DND-41 (cell line): ENCODE measurements around the gene LCE1F.

Experiments
- EZH2 ChIP-seq: IDR thresholded peaks from 3 replicates; pipeline ENCODE4 v1.6.1; 2012; ENCODE audit warnings: borderline replicate concordance, low read depth, mild to moderate bottlenecking, moderate library complexity, low read length, inconsistent platforms; ENCODE audit not compliant: severe bottlenecking
- TF ChIP-seq, protein P1 (sequence below): IDR thresholded peaks from 2 replicates; pipeline ENCODE4 v1.5.1; 2012; ENCODE audit warnings: borderline replicate concordance, low read length, moderate library complexity, mild to moderate bottlenecking; ENCODE audit not compliant: poor library complexity, severe bottlenecking; ENCODE audit errors: extremely low read depth

GRCh38 chr1:152739841-152740240 is 35.1 kb upstream of the LCE1F start:
- TF ChIP-seq, protein P1, sequence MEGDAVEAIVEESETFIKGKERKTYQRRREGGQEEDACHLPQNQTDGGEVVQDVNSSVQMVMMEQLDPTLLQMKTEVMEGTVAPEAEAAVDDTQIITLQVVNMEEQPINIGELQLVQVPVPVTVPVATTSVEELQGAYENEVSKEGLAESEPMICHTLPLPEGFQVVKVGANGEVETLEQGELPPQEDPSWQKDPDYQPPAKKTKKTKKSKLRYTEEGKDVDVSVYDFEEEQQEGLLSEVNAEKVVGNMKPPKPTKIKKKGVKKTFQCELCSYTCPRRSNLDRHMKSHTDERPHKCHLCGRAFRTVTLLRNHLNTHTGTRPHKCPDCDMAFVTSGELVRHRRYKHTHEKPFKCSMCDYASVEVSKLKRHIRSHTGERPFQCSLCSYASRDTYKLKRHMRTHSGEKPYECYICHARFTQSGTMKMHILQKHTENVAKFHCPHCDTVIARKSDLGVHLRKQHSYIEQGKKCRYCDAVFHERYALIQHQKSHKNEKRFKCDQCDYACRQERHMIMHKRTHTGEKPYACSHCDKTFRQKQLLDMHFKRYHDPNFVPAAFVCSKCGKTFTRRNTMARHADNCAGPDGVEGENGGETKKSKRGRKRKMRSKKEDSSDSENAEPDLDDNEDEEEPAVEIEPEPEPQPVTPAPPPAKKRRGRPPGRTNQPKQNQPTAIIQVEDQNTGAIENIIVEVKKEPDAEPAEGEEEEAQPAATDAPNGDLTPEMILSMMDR, result no peak
- TF ChIP-seq EZH2, result no peak
